CD4-positive, alpha-beta T cell (primary cell): ENCODE results near the gene ZNF593. TPM values are rescaled to one million over a fixed set of nuclear protein-coding genes. Genes with fewer than 3 reads are reported as not detected.

Source experiments
- ATAC-seq: fragments of 200-7000 bp; cut with Tn5 transposase; one replicate; pipeline ENCODE4 v1.10.0; 2022; ENCODE audit warnings: mild to moderate bottlenecking; ENCODE audit not compliant: poor library complexity
- CTCF ChIA-PET: fragments of 350-600 bp; sonication (Branson Sonifier 250); formaldehyde crosslinking; loops from one replicate; lab custom pipeline; 2021; ENCODE audit warnings: antibody characterized with exemption, inconsistent platforms; lab: Charles Lee
- POLR2A ChIA-PET: fragments of 350-600 bp; sonication (Branson Sonifier 250); formaldehyde crosslinking; loops from one replicate; lab custom pipeline; 2021; ENCODE audit warnings: antibody characterized with exemption, inconsistent platforms; lab: Charles Lee
- DNase-seq, 14 experiments: peaks; one replicate each; pipeline ENCODE4 v3.0.0-alpha.2; 2013 to 2020; ENCODE audit warnings: mixed read lengths in 2 of 14
- H3K27ac ChIP-seq, 2 donors: one replicate each; pipeline versions ENCODE4 v1.5.1 to v1.7.0; 2013; ENCODE audit warnings: low read length in 2 of 2, low read depth in 1 of 2, mild to moderate bottlenecking in 1 of 2
- H3K27me3 ChIP-seq, 2 experiments: 1 replicate in 1 of 2; 2 replicates in 1 of 2; pipeline versions ENCODE4 v1.6.1 to v1.7.0; 2013; ENCODE audit warnings: low read length in 2 of 2, control low read depth in 1 of 2, mild to moderate bottlenecking in 1 of 2, moderate library complexity in 1 of 2; ENCODE audit not compliant: insufficient read depth in 2 of 2, control insufficient read depth in 1 of 2
- H3K36me3 ChIP-seq: one replicate; pipeline ENCODE4 v1.6.1; 2013; ENCODE audit warnings: low read length, control low read depth; ENCODE audit not compliant: insufficient read depth
- H3K4me1 ChIP-seq: one replicate; pipeline ENCODE4 v1.6.1; 2013; ENCODE audit warnings: low read length, control low read depth; ENCODE audit not compliant: insufficient read depth
- H3K4me3 ChIP-seq: one replicate; pipeline ENCODE4 v1.5.1; 2013; ENCODE audit warnings: mild to moderate bottlenecking, low read length, moderate library complexity
- H3K9me3 ChIP-seq, 2 experiments: 1 replicate in 1 of 2; 2 replicates in 1 of 2; pipeline versions ENCODE4 v1.6.1 to v1.7.0; 2013; ENCODE audit warnings: low read length in 2 of 2, mild to moderate bottlenecking in 2 of 2, control low read depth in 1 of 2, moderate library complexity in 1 of 2; ENCODE audit not compliant: control insufficient read depth in 1 of 2, insufficient read depth in 1 of 2
- H3K27ac Mint-ChIP-seq: one replicate; pipeline ENCODE4 v1.8.0; 2020; ENCODE audit warnings: mixed read lengths
- H3K27me3 Mint-ChIP-seq: one replicate; pipeline ENCODE4 v1.8.0; 2021; ENCODE audit warnings: mixed read lengths
- H3K36me3 Mint-ChIP-seq: one replicate; pipeline ENCODE4 v1.8.0; 2021; ENCODE audit warnings: low read depth, mixed read lengths
- H3K4me1 Mint-ChIP-seq: one replicate; pipeline ENCODE4 v1.8.0; 2021; ENCODE audit warnings: low read depth, mixed read lengths
- H3K4me3 Mint-ChIP-seq: one replicate; pipeline ENCODE4 v1.8.0; 2020; ENCODE audit warnings: mild to moderate bottlenecking, mixed read lengths
- H3K9me3 Mint-ChIP-seq: one replicate; pipeline ENCODE4 v1.8.0; 2020; ENCODE audit warnings: mixed read lengths
- CTCF ChIP-seq: fragments of 200-600 bp; IDR thresholded peaks from one replicate; pipeline ENCODE4 v1.8.0; 2022; ENCODE audit warnings: antibody characterized with exemption, mild to moderate bottlenecking
- intact Hi-C, 2 experiments: fragments of 100-400 bp; cut with DNase I in 1 of 2; cut with micrococcal nuclease in 1 of 2; formaldehyde crosslinking; loops; one replicate each; pipeline versions ENCODE4 v1.15.1 to v1.9.0; 2023 to 2025; cut with DNase I, micrococcal nuclease
- total RNA-seq, 174 experiments: library from RNA in 2 of 174; stranded (reverse) in 2 of 174; gene quantifications; one replicate each; pipeline ENCODE4 v1.2.3 and lab custom pipeline; 2021 to 2026

The ZNF593 gene
- total RNA-seq, 2 experiments from 2014 or later: 5.0 to 6.6 TPM

DNA sequence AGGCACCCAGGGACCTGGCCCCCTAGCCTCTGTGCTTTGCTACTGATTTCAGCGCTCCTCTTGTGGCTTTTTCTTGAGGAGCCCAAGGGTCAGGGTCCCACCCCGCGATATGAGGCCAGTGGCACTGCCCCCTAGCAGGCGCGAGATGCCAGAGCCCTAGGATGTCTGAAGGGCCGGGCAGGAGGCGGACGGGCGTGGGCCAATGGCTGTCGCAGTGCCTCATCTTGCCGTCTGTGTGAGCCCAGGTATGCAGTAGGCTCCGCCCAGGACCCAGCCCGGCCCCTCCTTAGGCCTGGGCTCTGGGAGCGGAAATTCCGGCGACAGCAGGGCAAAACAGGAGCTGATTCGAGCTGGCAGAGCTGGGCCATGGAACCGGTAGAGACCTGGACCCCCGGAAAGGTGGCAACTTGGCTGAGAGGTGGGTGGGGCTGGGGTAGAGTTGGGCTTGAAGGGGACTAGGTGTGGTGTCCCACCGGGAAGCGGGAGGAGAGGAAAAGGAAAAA is 7.5 kb downstream of the ZNF593 start, which contains the start of gene CNKSR1:
TSS of gene CNKSR1 (plus strand) at position 310 of the 503 bp plus-strand sequence. CDS start at position 367, 57 bp downstream.
- DNase-seq: peak in 2 of 14 experiments; percentile 32 to 35
- Mint-ChIP-seq H3K4me3 (peak within 1 kb of the TSS; percentile 79), H3K27me3 (no peaks in the 10 kb centered on the region), H3K27ac (no peak within 1 kb of the TSS), H3K36me3 (no peaks in the 10 kb centered on the region), H3K9me3 (no peaks in the 10 kb centered on the region), H3K4me1 (no peaks in the 10 kb centered on the region)
- intact Hi-C loops: no loop called here
- Histone ChIP-seq H3K9me3 (no peaks in the 10 kb centered on the region), H3K36me3 (no peaks in the 10 kb centered on the region), H3K4me3 (peak within 1 kb of the TSS; percentile 26), H3K4me1 (no peaks in the 10 kb centered on the region), H3K27ac (no peak within 1 kb of the TSS), H3K27me3 (no peaks in the 10 kb centered on the region)
- ATAC-seq: peak; percentile 56
- ChIA-PET CTCF (no interaction called here), POLR2A (interaction anchor here (0.9 kb wide), 1 partner anchor 57 kb away, joined by 4 read pairs; the partner anchor contains the start of gene CEP85)
- no peak for TF ChIP-seq CTCF

DNA sequence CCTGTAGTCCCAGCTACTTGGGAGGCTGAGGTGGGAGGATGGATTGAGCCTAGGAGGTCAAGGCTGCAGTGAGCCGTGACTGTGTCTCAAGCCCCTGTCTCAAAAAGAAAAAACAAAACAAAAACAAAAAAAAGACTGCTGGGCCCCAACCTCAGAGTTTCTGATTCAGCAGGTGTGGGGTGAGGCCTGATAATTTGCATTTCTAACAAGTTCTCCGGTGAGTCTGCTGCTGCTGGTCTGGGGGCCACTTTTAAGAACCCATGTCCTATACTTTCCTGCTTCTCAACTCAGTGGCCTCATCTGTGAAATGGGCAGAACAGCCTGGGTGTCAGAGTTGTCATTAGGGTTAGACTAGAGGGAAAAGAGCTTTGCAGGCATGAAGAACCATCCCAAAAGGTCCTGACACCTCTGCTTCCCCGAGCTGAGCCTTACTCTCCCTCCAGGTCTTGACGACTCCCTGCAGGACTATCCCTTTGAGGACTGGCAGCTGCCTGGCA is 10.3 kb downstream of the ZNF593 start:
- no peak overlapping the region for H3K27ac ChIP-seq
- no peaks in the 10 kb centered on the region for H3K9me3 ChIP-seq
- Mint-ChIP-seq H3K9me3 (no peaks in the 10 kb centered on the region), H3K4me3 (no peak overlapping the region), H3K27me3 (no peaks in the 10 kb centered on the region), H3K27ac (no peak overlapping the region), H3K4me1 (no peaks in the 10 kb centered on the region), H3K36me3 (no peaks in the 10 kb centered on the region)
- intact Hi-C loops: loop anchor here in 1 of 2 experiments (5.0 kb wide), 1 partner anchor 42 kb away; no protein-coding TSS in a partner anchor
- H3K27me3 ChIP-seq: no peaks in the 10 kb centered on the region
- ChIA-PET POLR2A (no interaction called here), CTCF (no interaction called here)
- H3K36me3 ChIP-seq: no peaks in the 10 kb centered on the region
- H3K4me1 ChIP-seq: no peaks in the 10 kb centered on the region
- no peak for ATAC-seq
- TF ChIP-seq CTCF: no peak
- H3K4me3 ChIP-seq: no peak overlapping the region
- no peak for DNase-seq

DNA sequence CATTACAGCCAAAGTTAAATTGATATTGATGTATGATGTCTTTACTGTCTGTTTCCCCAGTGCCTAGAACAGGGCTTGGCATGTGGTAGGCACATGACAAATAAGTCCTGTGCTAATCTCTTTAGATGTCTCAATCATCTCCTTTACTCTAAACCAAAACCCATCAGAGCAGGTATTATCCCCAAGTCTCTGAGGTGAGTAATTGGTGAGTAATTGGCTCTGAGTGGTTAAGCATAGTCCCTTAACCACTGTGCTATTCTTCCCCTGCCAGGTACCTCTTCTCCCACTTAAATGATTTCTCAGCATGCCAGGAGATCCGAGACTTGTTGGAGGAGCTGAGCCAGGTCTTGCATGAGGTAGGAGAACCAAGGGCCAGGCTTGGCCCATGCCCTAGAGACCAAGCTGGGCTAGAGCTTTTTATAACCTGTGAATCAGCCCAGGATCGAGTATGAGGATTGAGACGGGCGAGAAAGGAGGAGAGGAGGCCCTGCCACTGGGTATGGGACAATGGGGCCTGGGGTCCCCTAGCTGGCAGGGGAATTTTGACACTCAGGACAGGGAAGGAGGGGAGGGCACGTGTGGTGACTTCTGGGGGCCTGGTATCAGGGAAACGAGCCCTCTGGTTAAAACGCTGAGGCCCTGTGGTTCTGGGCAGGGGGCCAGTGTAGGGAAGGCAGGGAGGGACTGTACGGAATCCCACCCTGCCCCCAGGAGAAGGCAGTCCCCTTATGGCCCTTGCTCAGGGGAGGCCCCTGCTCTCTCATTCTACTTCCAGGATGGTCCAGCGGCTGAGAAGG is 12.1 kb downstream of the ZNF593 start:
- H3K4me3 ChIP-seq: no peak overlapping the region
- H3K27me3 ChIP-seq: no peaks in the 10 kb centered on the region
- intact Hi-C loops: loop anchor here in 1 of 2 experiments (5.0 kb wide), 1 partner anchor 41 kb away; no protein-coding TSS in a partner anchor
- H3K9me3 ChIP-seq: no peaks in the 10 kb centered on the region
- Mint-ChIP-seq H3K4me3 (no peak overlapping the region), H3K27me3 (no peaks in the 10 kb centered on the region), H3K4me1 (no peaks in the 10 kb centered on the region), H3K27ac (no peak overlapping the region), H3K36me3 (no peaks in the 10 kb centered on the region), H3K9me3 (no peaks in the 10 kb centered on the region)
- no peak for TF ChIP-seq CTCF
- ChIA-PET CTCF (interaction anchor here (0.9 kb wide), 1 partner anchor 12 kb away, joined by 3 read pairs; the partner anchor contains the start of gene ZNF593), POLR2A (no interaction called here)
- no peaks in the 10 kb centered on the region for H3K36me3 ChIP-seq
- no peak overlapping the region for H3K27ac ChIP-seq
- no peaks in the 10 kb centered on the region for H3K4me1 ChIP-seq
- DNase-seq: no peak
- ATAC-seq: no peak
